ENCODE results near the gene C2orf81.

C2orf81 gene

GRCh38 chr2:74390606-74391005, 30.8 kb downstream of the C2orf81 start:
- DNase-seq (ENCODE audit: low spot score): no peak

DNA sequence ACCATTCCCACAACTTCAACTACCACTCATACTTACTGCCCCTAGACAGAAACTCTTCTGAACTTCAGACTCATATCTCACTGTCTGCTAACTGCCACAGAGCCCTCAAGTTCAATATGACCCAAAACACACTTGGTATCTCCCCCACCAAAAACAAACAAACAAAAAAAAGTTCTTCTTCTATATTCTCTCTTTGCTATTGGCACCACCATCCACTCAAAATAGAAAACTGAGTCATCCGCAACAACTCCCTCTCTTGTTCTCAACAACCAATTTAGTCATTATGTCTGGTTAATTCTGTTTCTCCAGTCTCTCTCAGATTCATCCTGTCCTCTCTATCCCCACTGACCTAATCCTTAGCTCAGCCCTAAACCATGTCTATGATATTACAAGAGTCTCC, 34.1 kb downstream of the C2orf81 start:
- DNase-seq (ENCODE audit: low spot score): no peak

- DNase-seq (ENCODE audit: low spot score): no peak
Observed at GRCh38 chr2:74385396-74385795, 36.0 kb downstream of the C2orf81 start.

DNA sequence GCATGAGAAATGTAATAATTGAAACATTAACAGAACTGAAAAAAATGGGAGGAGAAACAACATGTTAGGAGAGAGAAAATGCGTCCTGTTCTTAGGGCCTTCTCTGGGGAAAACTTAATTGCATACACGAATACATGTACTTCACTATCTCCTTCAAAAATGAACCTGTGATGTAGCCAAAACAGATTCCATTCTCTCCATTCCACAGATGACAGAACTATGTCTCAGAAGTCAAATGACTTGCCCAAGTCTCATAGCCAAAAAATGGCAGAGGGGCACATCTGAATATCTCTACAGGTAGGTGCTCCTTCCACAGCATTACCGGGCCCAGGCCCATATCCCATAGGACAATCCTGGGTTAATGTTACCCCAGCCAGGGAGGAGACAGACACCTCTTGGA, 37.4 kb downstream of the C2orf81 start:
- DNase-seq (ENCODE audit: low spot score): no peak

DNA sequence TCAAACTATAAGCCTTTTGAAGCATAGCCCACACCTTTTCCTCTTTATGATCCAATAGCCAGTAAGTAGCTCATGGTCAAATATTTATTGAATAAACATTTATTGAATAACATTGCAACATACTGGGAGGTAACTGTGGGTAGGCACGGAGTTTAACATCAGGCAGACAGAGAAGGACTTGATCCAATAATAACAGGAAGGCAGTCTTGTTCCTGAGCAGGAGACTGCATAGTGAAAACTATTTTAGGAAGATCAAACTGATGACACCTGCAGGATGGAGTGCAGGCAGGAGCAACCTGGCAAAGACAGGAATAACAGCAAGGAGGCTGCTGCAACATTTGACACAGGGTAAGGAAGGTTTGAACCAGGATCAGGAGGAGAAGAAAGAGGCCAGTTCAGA, 38.2 kb downstream of the C2orf81 start:
- DNase-seq (ENCODE audit: low spot score): no peak

GRCh38 chr2:74381751-74382150, 39.7 kb downstream of the C2orf81 start:
- DNase-seq (ENCODE audit: low spot score): no peak

DNA sequence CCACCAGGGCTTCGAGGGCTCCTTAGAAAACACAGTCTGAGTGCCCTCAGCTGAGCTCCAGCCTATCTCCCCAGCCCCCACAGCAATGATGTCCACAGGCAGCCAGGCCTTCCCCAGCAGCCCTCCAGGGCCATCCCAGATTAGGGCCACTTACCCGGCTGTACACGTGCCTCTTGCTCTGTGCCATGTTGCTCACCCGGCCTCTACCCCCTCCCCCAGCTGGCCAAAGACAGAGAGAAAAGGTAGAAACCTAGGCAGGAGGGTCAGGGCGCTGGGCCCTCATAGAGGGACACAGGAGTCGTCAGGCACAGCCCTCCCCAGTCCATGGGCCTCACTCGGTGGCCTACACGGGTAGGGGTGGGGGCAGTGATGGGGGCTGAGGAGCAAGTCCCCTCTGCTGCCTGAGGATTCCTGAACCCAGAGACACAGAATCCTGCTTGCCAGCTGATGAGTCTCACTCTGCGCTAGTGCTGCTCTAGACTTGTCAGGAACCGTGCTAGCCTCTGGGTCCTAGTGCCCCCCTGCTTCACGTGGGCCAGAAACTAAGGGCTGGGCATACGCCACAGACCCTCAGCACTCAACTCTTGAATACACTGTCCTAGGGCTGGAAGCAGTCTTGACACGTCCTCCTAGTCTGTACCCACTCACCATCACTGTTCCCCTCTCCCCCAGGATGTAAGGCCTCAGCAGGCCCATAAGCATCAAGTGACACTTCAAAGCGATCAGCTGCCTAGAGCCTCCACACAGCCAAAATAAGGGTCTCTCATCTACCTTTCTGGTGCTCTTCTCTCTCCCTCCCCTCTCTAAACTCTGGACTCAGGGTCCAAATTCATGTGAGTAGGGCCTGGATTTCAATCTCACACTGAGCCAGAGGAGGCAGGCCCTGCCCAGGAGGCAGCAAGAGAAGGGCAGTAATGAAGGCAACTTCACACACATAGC, 41.3 kb downstream of the C2orf81 start, which contains the start of gene DCTN1:
Gene DCTN1 (minus strand): TSS at position 461 of the 939 bp plus-strand sequence. CDS start 274 bp downstream, at position 187.
- DNase-seq (ENCODE audit: low spot score): peak; percentile 26

DNA sequence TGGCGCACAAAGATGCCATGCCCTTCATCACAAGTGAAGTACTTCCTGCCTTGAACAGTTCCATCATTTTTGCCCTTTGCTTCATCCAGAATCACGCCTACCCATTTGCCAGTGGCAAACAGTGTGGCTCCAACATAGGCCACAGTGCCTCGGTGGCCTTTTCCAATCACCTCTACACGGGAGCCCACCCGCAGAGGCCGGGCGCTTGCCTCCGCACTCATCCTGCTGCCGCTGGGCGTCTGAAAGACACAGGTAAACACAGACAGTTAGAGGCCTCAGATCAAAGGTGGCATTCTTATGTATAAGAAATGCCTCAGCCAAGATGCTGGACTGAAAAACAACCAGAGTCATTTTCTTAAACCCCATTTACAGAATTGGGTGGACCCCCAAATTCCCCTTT, 43.4 kb downstream of the C2orf81 start:
- DNase-seq (ENCODE audit: low spot score): no peak

DNA sequence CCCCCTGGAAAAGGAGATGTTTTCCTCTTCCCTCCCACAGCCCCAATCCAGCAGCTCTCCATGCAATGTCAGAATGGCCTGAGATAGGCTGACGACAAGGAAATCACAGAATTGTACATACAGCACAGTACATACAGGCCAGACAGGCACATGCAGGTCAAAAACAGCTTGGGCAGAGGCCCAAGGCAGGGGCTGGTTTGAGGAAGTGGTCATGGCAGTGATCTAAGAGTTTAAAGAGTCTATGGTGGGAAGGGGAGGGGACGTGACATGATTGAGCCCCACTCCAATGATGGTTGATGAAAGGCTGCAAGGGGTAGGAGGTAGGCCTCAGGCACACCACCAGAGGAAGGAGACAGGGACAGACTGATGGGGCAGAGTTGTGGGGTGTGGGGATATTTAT, 45.6 kb downstream of the C2orf81 start:
- DNase-seq (ENCODE audit: low spot score): no peak

DNA sequence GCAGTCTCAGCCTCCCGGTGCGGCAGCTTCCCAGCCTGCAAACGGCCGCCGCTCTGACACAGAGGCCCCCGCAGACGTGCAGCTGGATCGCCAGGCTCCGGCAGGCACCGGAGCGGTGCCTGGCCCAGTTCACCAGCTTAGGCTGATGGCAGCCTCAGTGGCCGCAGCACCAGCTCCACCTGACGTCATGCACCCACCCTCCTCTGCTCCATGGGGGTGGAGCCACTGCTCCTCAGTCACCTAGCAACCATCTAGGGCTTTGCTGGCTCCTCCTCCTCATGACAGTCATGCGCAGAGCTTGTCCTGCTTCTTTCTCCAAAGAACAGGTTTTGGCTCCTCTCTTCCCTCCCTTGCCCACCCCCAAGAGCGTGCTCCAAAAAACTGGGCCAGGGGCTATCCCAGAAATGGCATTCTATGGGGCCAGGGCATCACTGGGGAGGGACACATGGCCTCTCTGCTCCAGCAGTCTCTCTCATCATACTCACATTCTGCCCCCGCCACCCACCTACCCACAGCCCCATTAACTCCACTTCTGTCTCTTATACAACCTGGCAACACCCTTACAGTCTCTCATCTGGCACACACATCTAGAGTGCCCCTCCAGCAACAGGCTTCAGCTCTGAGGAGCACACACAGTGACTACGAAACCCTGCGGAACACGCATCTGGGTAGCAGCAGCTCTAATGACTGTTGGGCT, 46.8 kb downstream of the C2orf81 start:
- DNase-seq (ENCODE audit: low spot score): no peak

DNA sequence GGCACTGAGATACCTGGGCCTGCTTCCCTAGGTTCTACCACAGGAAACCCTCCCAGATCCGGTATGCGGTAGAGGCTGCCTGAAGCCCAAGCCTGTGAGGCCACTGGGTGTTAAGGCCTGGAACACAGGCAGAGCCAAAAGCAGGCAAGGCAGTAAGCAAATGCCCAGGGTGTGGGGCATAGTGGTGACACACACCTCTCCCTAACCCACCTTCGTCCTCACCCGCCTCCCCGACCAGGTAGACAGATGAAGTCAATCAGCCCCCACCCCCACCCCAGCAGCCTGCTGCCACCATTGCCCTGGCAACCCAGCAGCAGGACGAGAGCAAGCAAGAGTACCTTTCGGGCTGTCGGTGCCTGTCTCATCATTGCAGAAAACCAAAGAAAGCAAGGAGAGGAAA, 47.4 kb downstream of the C2orf81 start:
- no peak for DNase-seq (ENCODE audit: low spot score)

DNA sequence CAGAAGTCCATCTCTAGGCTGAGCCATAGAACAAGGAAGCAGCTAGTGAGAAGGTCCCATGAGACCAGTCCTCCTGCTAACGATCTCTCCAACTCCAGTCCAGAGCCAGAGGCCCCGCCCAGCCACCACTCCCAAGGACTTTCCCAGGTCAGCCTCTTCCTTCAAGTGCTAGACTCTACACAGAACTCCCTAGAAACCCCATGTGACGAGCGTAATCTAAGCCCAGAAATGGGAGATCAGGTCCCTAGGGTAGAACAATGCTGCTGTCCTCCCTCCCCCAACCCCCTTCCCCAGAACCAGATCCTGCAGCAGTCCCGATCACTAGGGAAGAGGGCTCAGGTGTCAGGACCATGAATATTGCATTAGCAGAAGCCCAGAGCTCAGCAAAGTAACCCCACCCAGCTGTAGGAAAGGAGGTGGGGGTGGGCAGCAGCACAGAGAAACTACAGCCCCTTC, 48.2 kb downstream of the C2orf81 start:
- DNase-seq (ENCODE audit: low spot score): peak; percentile 29

DNA sequence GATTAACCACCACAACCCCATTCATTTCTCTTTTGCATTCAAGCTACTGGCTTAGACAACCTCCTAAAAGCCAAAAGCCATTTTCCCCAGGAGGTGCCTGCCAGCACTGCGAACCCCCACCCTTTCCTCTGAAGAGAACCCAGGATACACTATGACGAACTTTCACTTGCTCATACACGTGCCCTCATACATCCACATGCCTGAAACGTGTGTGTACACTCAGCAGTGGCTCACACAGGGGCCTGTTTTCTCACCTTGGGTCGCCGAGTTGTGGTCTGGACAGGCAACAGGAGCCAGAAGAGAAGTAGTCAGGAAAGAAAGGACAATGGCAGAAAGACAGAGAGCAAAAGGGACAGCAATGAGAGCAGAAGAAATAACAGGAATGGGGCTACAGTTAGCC, 48.7 kb downstream of the C2orf81 start:
- no peak for DNase-seq (ENCODE audit: low spot score)

- DNase-seq (ENCODE audit: low spot score): no peak
Observed at GRCh38 chr2:74371421-74371820, 50.0 kb downstream of the C2orf81 start.

GRCh38 chr2:74369976-74370375, 51.4 kb downstream of the C2orf81 start:
- no peak for DNase-seq (ENCODE audit: low spot score)

GRCh38 chr2:74368499-74368898, 52.9 kb downstream of the C2orf81 start:
- no peak for DNase-seq (ENCODE audit: low spot score)

- DNase-seq (ENCODE audit: low spot score): no peak
Observed at GRCh38 chr2:74367789-74368188, 53.6 kb downstream of the C2orf81 start.

DNA sequence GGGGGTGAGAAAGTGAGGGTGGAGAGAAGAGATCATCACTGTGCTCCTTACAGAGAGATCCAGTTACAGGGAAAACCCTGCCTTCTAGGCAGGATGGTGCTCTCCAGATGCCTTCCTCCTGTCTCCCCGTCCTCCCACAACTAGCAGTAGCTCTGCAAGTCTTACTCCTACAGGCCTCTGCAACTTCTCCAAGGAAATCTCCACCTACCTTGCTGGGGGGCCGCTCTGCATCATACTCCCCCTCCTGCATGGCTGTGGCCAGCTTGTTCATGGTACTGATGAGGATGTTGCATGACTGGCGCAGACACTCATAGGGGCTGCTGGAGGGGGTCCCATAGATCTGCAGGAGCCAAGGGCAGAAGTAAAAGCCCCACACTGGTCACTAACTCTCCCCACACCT, 55.4 kb downstream of the C2orf81 start:
- DNase-seq (ENCODE audit: low spot score): no peak

DNA sequence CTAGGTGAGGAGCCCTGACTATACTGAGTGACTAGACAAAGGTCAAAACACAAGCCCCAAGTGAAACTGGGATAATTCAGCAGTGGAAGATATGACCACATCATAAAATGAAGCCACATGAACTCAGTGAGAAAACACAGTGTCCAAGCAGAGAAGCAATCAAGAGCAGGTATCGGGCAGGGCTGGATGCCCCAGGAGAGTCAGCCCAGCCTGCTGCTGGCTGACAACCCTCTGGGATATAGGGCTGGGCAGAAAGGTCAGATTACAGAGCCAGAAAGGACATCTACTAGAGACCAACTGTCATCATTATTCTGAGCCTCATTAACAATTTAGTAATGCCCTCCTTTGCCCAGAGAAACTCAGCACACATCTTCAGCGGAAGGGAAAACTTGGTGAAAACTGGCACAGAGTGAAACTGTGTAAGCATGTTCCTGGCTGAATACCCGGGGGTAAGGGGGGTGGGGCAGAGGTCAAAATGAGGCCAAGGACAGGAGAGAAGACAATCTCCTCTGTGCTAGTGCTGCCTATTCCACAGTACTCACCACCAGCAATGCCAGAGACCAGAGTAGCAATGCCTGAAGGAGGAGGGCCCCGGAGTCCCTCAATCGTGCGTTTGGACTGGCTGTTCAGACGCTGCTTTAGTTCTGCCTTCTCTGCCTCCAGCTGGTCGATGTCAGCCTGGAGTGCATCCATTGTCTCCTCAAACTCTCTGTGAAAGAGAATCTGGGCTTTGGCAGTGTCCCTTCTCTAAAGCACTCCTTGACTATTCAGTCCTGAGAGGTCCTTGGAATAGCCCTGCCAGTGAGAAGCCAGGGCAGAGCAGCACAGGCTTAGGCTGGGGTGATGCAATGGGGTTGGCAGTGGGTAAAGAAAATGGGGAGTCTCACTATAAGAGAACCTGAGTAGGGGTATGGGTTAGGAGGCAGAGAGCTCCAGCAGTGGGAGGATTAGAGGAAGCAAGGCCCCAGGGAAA, 56.6 kb downstream of the C2orf81 start:
- no peak for DNase-seq (ENCODE audit: low spot score)
